Prostate gland (tissue), 2 donors: ENCODE measurements around the gene SSH2.

Experiments used
- CTCF ChIP-seq, 4 experiments: fragments of 200-600 bp in 2 of 4; fragments of 450-650 bp in 2 of 4; sonication (generic) in 2 of 4; IDR thresholded peaks; 1 replicate in 3 of 4; 2 replicates in 1 of 4; pipeline ENCODE4 v1.5.1; 2016 to 2019; ENCODE audit warnings: antibody characterized with exemption in 4 of 4, mild to moderate bottlenecking in 2 of 4, moderate library complexity in 2 of 4
- POLR2A ChIP-seq: fragments of 450-650 bp; IDR thresholded peaks from one replicate; pipeline ENCODE4 v1.6.1; 2016; ENCODE audit warnings: antibody characterized with exemption, mild to moderate bottlenecking

GRCh38 chr17:29614349-29615047 lies 315.5 kb downstream of the SSH2 start:
- no peak for TF ChIP-seq CTCF (IDR thresholded peaks at IDR 0.05)
- no peak for TF ChIP-seq POLR2A
